ENCODE results near the gene ADPRHL1. TPM values are rescaled to one million over a fixed set of nuclear protein-coding genes. Genes with fewer than 3 reads are reported as not detected.

Gene ADPRHL1
- total RNA-seq, 2 donors from 2014 or later = 4.6 to 6.2 TPM

GRCh38 chr13:113423520-113424163, 29.6 kb downstream of the ADPRHL1 start:
- intact Hi-C loops (cut with DNase I) = no loop called here
- H3K4me3 ChIP-seq = no peak overlapping the region
- H3K9me3 ChIP-seq = no peaks in the 10 kb centered on the region
- no peaks in the 10 kb centered on the region for H3K4me1 ChIP-seq
- H3K27ac ChIP-seq = no peak overlapping the region
- DNase-seq = no peak
- no peak overlapping the region for H3K9ac ChIP-seq (ENCODE audit: low read depth in 2 of 2, low read length in 2 of 2)
- TF ChIP-seq, protein P1, sequence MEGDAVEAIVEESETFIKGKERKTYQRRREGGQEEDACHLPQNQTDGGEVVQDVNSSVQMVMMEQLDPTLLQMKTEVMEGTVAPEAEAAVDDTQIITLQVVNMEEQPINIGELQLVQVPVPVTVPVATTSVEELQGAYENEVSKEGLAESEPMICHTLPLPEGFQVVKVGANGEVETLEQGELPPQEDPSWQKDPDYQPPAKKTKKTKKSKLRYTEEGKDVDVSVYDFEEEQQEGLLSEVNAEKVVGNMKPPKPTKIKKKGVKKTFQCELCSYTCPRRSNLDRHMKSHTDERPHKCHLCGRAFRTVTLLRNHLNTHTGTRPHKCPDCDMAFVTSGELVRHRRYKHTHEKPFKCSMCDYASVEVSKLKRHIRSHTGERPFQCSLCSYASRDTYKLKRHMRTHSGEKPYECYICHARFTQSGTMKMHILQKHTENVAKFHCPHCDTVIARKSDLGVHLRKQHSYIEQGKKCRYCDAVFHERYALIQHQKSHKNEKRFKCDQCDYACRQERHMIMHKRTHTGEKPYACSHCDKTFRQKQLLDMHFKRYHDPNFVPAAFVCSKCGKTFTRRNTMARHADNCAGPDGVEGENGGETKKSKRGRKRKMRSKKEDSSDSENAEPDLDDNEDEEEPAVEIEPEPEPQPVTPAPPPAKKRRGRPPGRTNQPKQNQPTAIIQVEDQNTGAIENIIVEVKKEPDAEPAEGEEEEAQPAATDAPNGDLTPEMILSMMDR (IDR thresholded peaks at IDR 0.05) = no peak
- no peaks in the 10 kb centered on the region for H3K36me3 ChIP-seq
- H3K27me3 ChIP-seq = no peaks in the 10 kb centered on the region

- Histone ChIP-seq H3K27ac (no peak overlapping the region), H3K4me1 (no peaks in the 10 kb centered on the region), H3K9me3 (no peaks in the 10 kb centered on the region), H3K9ac (ENCODE audit: low read depth in 2 of 2, low read length in 2 of 2) (no peak overlapping the region), H3K36me3 (no peaks in the 10 kb centered on the region), H3K4me3 (no peak overlapping the region), H3K27me3 (no peaks in the 10 kb centered on the region)
- TF ChIP-seq, protein P1 (IDR thresholded peaks at IDR 0.05) = no peak
- intact Hi-C loops (cut with DNase I) = no loop called here
- DNase-seq = no peak
Observed at GRCh38 chr13:113422807-113423519, 30.3 kb downstream of the ADPRHL1 start.

DNA sequence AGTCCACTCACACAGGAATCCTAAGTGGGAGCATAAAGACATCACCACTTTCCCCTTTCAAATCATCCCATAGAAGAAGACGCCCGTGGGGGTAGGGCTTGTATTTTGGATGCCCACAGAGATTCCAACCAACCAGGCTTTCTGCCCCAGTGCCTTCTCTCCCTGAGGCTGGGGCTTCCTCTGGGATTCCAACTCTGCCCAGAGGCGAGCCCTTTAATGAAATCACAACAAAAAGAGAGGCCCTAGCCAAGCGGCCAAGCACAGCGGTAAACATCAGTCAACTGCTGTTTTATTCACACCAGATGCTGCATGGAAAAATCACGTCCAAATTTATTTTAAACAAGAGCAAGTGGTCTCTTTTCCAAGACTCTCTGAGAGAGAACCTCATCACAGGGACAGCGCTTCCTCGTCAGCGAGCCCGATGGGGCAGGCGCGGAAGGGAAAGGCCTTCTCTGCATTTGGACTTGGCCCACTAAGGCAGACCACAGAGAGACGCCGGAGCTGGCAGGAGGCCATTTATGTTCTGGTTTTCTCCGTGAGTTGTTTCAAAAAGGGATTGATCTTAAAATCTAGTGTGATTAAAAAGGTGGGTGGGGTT, 31.5 kb downstream of the ADPRHL1 start:
- no peak overlapping the region for H3K4me3 ChIP-seq
- no peaks in the 10 kb centered on the region for H3K36me3 ChIP-seq
- peak overlapping the region in 1 of 2 donors; percentile 43 for H3K9ac ChIP-seq (ENCODE audit: low read depth in 2 of 2, low read length in 2 of 2)
- H3K27me3 ChIP-seq = no peaks in the 10 kb centered on the region
- no peak for DNase-seq
- intact Hi-C loops (cut with DNase I) = no loop called here
- H3K9me3 ChIP-seq = no peaks in the 10 kb centered on the region
- TF ChIP-seq, protein P1 (IDR thresholded peaks at IDR 0.05) = no peak
- H3K27ac ChIP-seq = no peak overlapping the region
- H3K4me1 ChIP-seq = no peaks in the 10 kb centered on the region

DNA sequence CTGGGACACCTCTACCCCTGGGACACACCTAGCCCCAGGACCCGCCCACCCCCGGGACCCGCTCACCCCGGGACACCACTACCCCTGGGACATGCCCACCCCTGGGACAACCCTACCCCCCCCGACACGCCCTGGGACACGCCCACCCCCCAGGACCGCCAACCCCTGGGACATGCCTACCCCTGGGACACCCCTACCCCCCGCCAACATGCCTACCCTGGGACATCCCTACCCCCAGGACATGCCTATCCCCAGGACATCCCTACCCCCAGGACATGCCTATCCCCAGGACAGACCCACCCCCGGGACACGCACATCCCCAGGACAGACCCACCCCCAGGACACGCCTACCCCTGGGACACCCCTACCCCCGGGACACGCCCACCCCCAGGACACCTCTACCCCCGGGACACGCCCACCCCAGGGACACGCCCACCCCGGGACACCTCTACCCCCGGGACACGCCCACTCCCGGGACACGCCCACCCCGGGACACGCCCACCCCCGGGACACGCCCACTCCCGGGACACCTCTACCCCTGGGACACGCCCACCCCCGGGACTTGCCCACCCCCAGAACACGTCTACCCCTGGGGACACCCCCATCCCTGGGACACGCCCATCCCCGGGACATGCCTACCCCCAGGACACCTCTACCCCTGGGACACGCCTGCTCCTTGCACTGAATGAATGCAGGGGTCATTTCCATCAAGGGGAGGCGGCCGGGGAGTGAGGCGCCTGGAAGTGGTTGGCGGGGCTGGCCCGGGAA, 32.3 kb downstream of the ADPRHL1 start:
- no peak overlapping the region for H3K9ac ChIP-seq (ENCODE audit: low read depth in 2 of 2, low read length in 2 of 2)
- no peak for DNase-seq
- intact Hi-C loops (cut with DNase I) = no loop called here
- no peaks in the 10 kb centered on the region for H3K36me3 ChIP-seq
- no peaks in the 10 kb centered on the region for H3K4me1 ChIP-seq
- no peak overlapping the region for H3K27ac ChIP-seq
- no peaks in the 10 kb centered on the region for H3K27me3 ChIP-seq
- TF ChIP-seq, protein P1 (IDR thresholded peaks at IDR 0.05) = no peak
- H3K4me3 ChIP-seq = no peak overlapping the region
- H3K9me3 ChIP-seq = no peaks in the 10 kb centered on the region

GRCh38 chr13:113420232-113420631, 33.1 kb downstream of the ADPRHL1 start:
- intact Hi-C loops (cut with DNase I) = no loop called here
- Histone ChIP-seq H3K36me3 (no peaks in the 10 kb centered on the region), H3K4me1 (no peaks in the 10 kb centered on the region), H3K27me3 (no peaks in the 10 kb centered on the region), H3K4me3 (no peak overlapping the region), H3K9ac (ENCODE audit: low read depth in 2 of 2, low read length in 2 of 2) (peak overlapping the region in 1 of 2 donors; percentile 12), H3K27ac (no peak overlapping the region), H3K9me3 (no peaks in the 10 kb centered on the region)
- no peak for DNase-seq
- TF ChIP-seq, protein P1 (IDR thresholded peaks at IDR 0.05) = no peak

Data from colonic mucosa (tissue), 4 donors.